ENCODE data around the gene UBASH3A. TPM values are rescaled to one million over a fixed set of nuclear protein-coding genes. Genes with fewer than 3 reads are reported as not detected.

Gene UBASH3A
- polyA plus RNA-seq, 3 donors, result not detected

GRCh38 chr21:42478504-42478903 lies 74.8 kb downstream of the UBASH3A start:
- no peaks in the 10 kb centered on the region for H3K36me3 Mint-ChIP-seq
- Histone ChIP-seq H3K27me3 (ENCODE audit: control insufficient read depth in 2 of 2, insufficient read depth in 2 of 2, low read length in 2 of 2) (no peaks in the 10 kb centered on the region), H3K4me3 (replicated peaks in 1 of 3; ENCODE audit: low read depth in 2 of 3, low read length in 3 of 3) (no peak overlapping the region), H3K4me1 (ENCODE audit: control insufficient read depth in 1 of 2, insufficient read depth in 2 of 2, low read length in 2 of 2) (no peaks in the 10 kb centered on the region), H3K4me2 (replicated peaks; ENCODE audit: extremely low read depth, low read length, poor library complexity, severe bottlenecking) (no peak overlapping the region), H3K27ac (ENCODE audit: low read depth in 1 of 2, low read length in 2 of 2) (no peak overlapping the region), H3K9ac (ENCODE audit: insufficient read depth, low read length, poor library complexity, severe bottlenecking) (no peak overlapping the region), H3K79me2 (ENCODE audit: insufficient read depth, low read length) (no peaks in the 10 kb centered on the region), H4K20me1 (ENCODE audit: insufficient read depth, low read length) (no peaks in the 10 kb centered on the region), H2AFZ (ENCODE audit: insufficient read depth, low read depth, low read length, poor library complexity, severe bottlenecking) (no peak overlapping the region), H3K9me3 (replicated peaks in 1 of 2; ENCODE audit: control insufficient read depth in 1 of 2, insufficient read depth in 1 of 2, low read length in 2 of 2) (no peaks in the 10 kb centered on the region), H3K36me3 (replicated peaks in 1 of 2; ENCODE audit: control insufficient read depth in 1 of 2, insufficient read depth in 2 of 2, low read length in 2 of 2) (no peaks in the 10 kb centered on the region)
- no peak for DNase-seq
- intact Hi-C loops (cut with micrococcal nuclease), result no loop called here
- no peak overlapping the region for H3K27ac Mint-ChIP-seq
- WGBS (ENCODE audit: insufficient coverage), result 70% methylated on average over 5 of the region's 7 CpGs
- H3K27me3 Mint-ChIP-seq (ENCODE audit: low read depth in 3 of 3), result peaks cover 0 to 16% (median 3%) of the 10 kb centered on the region in 3 donors
- no peak for TF ChIP-seq CTCF (IDR thresholded peaks at IDR 0.05)
- H3K9me3 Mint-ChIP-seq, result peaks cover 0 to 1% (median 0%) of the 10 kb centered on the region in 7 donors
- no peaks in the 10 kb centered on the region for H3K4me1 Mint-ChIP-seq
- H3K4me3 Mint-ChIP-seq, result no peak overlapping the region

DNA sequence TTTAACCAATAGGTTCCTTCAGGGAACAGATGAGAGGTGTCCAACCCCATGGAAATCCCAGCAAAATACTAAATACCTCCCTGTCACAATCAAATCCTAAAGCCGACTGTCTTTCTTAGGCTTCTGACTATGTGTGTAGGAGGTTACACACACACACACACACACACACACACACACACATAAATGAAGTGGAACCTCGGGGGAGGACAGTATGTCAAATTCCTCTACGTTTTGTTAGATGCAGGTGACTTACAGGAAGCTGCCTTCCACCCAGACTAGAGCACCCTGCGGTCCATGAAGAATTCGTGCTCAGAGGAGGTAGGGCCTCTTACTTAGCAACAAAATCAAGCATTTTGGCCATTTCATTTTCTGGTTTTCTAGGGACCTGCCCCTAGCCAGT lies 75.9 kb downstream of the UBASH3A start:
- H3K27ac ChIP-seq (ENCODE audit: low read depth in 1 of 2, low read length in 2 of 2), result no peak overlapping the region
- H3K9me3 ChIP-seq (replicated peaks in 1 of 2; ENCODE audit: control insufficient read depth in 1 of 2, insufficient read depth in 1 of 2, low read length in 2 of 2), result no peaks in the 10 kb centered on the region
- no peak overlapping the region for H2AFZ ChIP-seq (ENCODE audit: insufficient read depth, low read depth, low read length, poor library complexity, severe bottlenecking)
- intact Hi-C loops (cut with micrococcal nuclease), result no loop called here
- no peaks in the 10 kb centered on the region for H3K27me3 ChIP-seq (ENCODE audit: control insufficient read depth in 2 of 2, insufficient read depth in 2 of 2, low read length in 2 of 2)
- peaks cover 0 to 11% (median 2%) of the 10 kb centered on the region in 3 donors for H3K27me3 Mint-ChIP-seq (ENCODE audit: low read depth in 3 of 3)
- H3K4me1 ChIP-seq (ENCODE audit: control insufficient read depth in 1 of 2, insufficient read depth in 2 of 2, low read length in 2 of 2), result no peaks in the 10 kb centered on the region
- H3K36me3 ChIP-seq (replicated peaks in 1 of 2; ENCODE audit: control insufficient read depth in 1 of 2, insufficient read depth in 2 of 2, low read length in 2 of 2), result no peaks in the 10 kb centered on the region
- H3K27ac Mint-ChIP-seq, result no peak overlapping the region
- no peak overlapping the region for H3K9ac ChIP-seq (ENCODE audit: insufficient read depth, low read length, poor library complexity, severe bottlenecking)
- no peak overlapping the region for H3K4me3 Mint-ChIP-seq
- H3K4me2 ChIP-seq (replicated peaks; ENCODE audit: extremely low read depth, low read length, poor library complexity, severe bottlenecking), result no peak overlapping the region
- no peak overlapping the region for H3K4me3 ChIP-seq (replicated peaks in 1 of 3; ENCODE audit: low read depth in 2 of 3, low read length in 3 of 3)
- H3K79me2 ChIP-seq (ENCODE audit: insufficient read depth, low read length), result no peaks in the 10 kb centered on the region
- H3K9me3 Mint-ChIP-seq, result peaks cover 0 to 1% (median 0%) of the 10 kb centered on the region in 7 donors
- no peaks in the 10 kb centered on the region for H3K4me1 Mint-ChIP-seq
- DNase-seq, result no peak
- WGBS (ENCODE audit: insufficient coverage), result no CpG with 5 or more reads among the region's 5 CpGs
- H3K36me3 Mint-ChIP-seq, result no peaks in the 10 kb centered on the region
- TF ChIP-seq CTCF (IDR thresholded peaks at IDR 0.05), result no peak
- H4K20me1 ChIP-seq (ENCODE audit: insufficient read depth, low read length), result no peaks in the 10 kb centered on the region
